Trophoblast cell (in vitro differentiated cells and primary cell): Measurements from ENCODE around the gene TSR1.

Experiments
- DNase-seq, 2 donors: peaks; one replicate each; pipeline ENCODE4 v3.0.0-alpha.2; 2016
- H2AFZ ChIP-seq: 2 replicates; pipeline ENCODE4 v1.6.1; 2013; ENCODE audit warnings: low read length, moderate library complexity, mild to moderate bottlenecking; ENCODE audit not compliant: insufficient read depth, poor library complexity
- H2AK5ac ChIP-seq: 2 replicates; pipeline ENCODE4 v1.6.1; 2013; ENCODE audit warnings: mild to moderate bottlenecking, low read length
- H2BK120ac ChIP-seq: 2 replicates; pipeline ENCODE4 v1.6.1; 2013; ENCODE audit warnings: low read length, mild to moderate bottlenecking, moderate library complexity; ENCODE audit not compliant: insufficient read depth, poor library complexity
- H2BK12ac ChIP-seq: 2 replicates; pipeline ENCODE4 v1.6.1; 2013; ENCODE audit warnings: mild to moderate bottlenecking, low read length, moderate library complexity
- H2BK5ac ChIP-seq: 2 replicates; pipeline ENCODE4 v1.6.1; 2013; ENCODE audit warnings: low read length, low read depth, moderate library complexity, mild to moderate bottlenecking; ENCODE audit not compliant: poor library complexity
- H3K14ac ChIP-seq: 2 replicates; pipeline ENCODE4 v1.6.1; 2013; ENCODE audit warnings: mild to moderate bottlenecking, low read length
- H3K18ac ChIP-seq: 2 replicates; pipeline ENCODE4 v1.6.1; 2013; ENCODE audit warnings: mild to moderate bottlenecking, low read length
- H3K23ac ChIP-seq: 2 replicates; pipeline ENCODE4 v1.6.1; 2013; ENCODE audit warnings: low read length
- H3K27ac ChIP-seq: 2 replicates; pipeline ENCODE4 v1.5.1; 2013; ENCODE audit warnings: low read depth, mild to moderate bottlenecking, inconsistent platforms, low read length, moderate library complexity
- H3K27me3 ChIP-seq: 2 replicates; pipeline ENCODE4 v1.6.1; 2013; ENCODE audit warnings: inconsistent platforms, mild to moderate bottlenecking, low read length, moderate library complexity; ENCODE audit not compliant: insufficient read depth
- H3K36me3 ChIP-seq, 2 experiments: 1 replicate in 1 of 2; 2 replicates in 1 of 2; pipeline ENCODE4 v1.6.1; 2013; ENCODE audit warnings: low read length in 2 of 2, mild to moderate bottlenecking in 2 of 2, moderate library complexity in 1 of 2; ENCODE audit not compliant: insufficient read depth in 2 of 2, control insufficient read depth in 1 of 2
- H3K4ac ChIP-seq: 2 replicates; pipeline ENCODE4 v1.6.1; 2013; ENCODE audit warnings: low read depth, mild to moderate bottlenecking, low read length, moderate library complexity
- H3K4me1 ChIP-seq, 2 experiments: 1 replicate in 1 of 2; 2 replicates in 1 of 2; pipeline ENCODE4 v1.6.1; 2013; ENCODE audit warnings: low read length in 2 of 2, mild to moderate bottlenecking in 2 of 2, moderate library complexity in 1 of 2; ENCODE audit not compliant: insufficient read depth in 2 of 2, control insufficient read depth in 1 of 2
- H3K4me2 ChIP-seq: 2 replicates; pipeline ENCODE4 v1.6.1; 2013; ENCODE audit warnings: inconsistent platforms, mild to moderate bottlenecking, low read length, moderate library complexity
- H3K4me3 ChIP-seq: 2 replicates; pipeline ENCODE4 v1.5.1; 2013; ENCODE audit warnings: mild to moderate bottlenecking, low read depth, low read length, inconsistent platforms
- H3K79me1 ChIP-seq: one replicate; pipeline ENCODE4 v1.6.1; 2013; ENCODE audit warnings: low read length
- H3K79me2 ChIP-seq: 2 replicates; pipeline ENCODE4 v1.6.1; 2013; ENCODE audit warnings: low read length, mild to moderate bottlenecking; ENCODE audit not compliant: control insufficient read depth, insufficient read depth, poor library complexity
- H3K9ac ChIP-seq: 2 replicates; pipeline ENCODE4 v1.6.1; 2013; ENCODE audit warnings: mild to moderate bottlenecking, low read length
- H3K9me3 ChIP-seq: 2 replicates; pipeline ENCODE4 v1.6.1; 2013; ENCODE audit warnings: low read depth, mild to moderate bottlenecking, control low read depth, inconsistent platforms, low read length; ENCODE audit not compliant: insufficient read depth
- H4K12ac ChIP-seq: 2 replicates; pipeline ENCODE4 v1.6.1; 2013; ENCODE audit warnings: low read depth, mild to moderate bottlenecking, low read length, moderate library complexity
- H4K8ac ChIP-seq: 2 replicates; pipeline ENCODE4 v1.6.1; 2013; ENCODE audit warnings: low read depth, mild to moderate bottlenecking, low read length, moderate library complexity
- H4K91ac ChIP-seq: one replicate; pipeline ENCODE4 v1.6.1; 2013; ENCODE audit warnings: low read depth, mild to moderate bottlenecking, low read length, moderate library complexity
- WGBS: extraction: QIAGEN DNeasy Blood & Tissue Kit; methylation state at CpG from one replicate; pipeline ENCODE4 v1.1.7; 2013; ENCODE audit warnings: missing lambda C conversion rate; ENCODE audit not compliant: insufficient read length, insufficient coverage; ENCODE audit errors: extremely low coverage; 5-methylcytosine and 5-hydroxymethylcytosine counted together

TSR1 gene

DNA sequence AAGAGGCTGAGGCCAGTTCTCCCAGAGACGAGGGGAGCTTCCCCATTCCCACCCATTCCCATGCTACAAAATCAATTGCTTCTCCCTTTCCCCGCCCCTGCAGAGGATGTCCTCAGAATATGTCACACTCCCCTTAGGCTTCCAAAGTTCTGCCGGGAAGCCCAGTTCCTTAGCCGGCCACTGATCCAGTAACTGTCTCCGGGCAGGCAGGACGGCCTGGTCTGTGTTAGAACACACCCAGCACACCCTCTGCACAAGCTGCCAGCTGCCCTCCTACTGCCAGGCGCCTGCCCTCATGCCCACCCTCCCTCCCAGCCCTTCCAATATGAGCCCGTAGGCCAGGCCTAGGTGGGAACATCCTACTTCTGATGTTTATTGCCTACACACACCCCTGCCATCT lies 32.1 kb upstream of the TSR1 start:
- Histone ChIP-seq H2AK5ac (no peak overlapping the region), H2AFZ (no peak overlapping the region), H3K79me2 (no peaks in the 10 kb centered on the region), H3K79me1 (no peaks in the 10 kb centered on the region), H4K8ac (no peak overlapping the region), H4K91ac (no peak overlapping the region), H3K4me2 (no peak overlapping the region), H3K9ac (no peak overlapping the region), H3K4me1 (no peaks in the 10 kb centered on the region), H4K12ac (no peak overlapping the region), H3K4me3 (no peak overlapping the region), H3K9me3 (peaks cover 3% of the 10 kb centered on the region), H3K27me3 (no peaks in the 10 kb centered on the region), H3K27ac (no peak overlapping the region), H3K36me3 (peaks cover 51 to 62% of the 10 kb centered on the region in 2 experiments), H3K4ac (no peak overlapping the region), H2BK120ac (no peak overlapping the region), H2BK12ac (no peak overlapping the region), H2BK5ac (no peak overlapping the region), H3K18ac (no peak overlapping the region), H3K14ac (no peak overlapping the region), H3K23ac (no peak overlapping the region)
- WGBS, result no CpG with 5 or more reads among the region's 8 CpGs
- no peak for DNase-seq

DNA sequence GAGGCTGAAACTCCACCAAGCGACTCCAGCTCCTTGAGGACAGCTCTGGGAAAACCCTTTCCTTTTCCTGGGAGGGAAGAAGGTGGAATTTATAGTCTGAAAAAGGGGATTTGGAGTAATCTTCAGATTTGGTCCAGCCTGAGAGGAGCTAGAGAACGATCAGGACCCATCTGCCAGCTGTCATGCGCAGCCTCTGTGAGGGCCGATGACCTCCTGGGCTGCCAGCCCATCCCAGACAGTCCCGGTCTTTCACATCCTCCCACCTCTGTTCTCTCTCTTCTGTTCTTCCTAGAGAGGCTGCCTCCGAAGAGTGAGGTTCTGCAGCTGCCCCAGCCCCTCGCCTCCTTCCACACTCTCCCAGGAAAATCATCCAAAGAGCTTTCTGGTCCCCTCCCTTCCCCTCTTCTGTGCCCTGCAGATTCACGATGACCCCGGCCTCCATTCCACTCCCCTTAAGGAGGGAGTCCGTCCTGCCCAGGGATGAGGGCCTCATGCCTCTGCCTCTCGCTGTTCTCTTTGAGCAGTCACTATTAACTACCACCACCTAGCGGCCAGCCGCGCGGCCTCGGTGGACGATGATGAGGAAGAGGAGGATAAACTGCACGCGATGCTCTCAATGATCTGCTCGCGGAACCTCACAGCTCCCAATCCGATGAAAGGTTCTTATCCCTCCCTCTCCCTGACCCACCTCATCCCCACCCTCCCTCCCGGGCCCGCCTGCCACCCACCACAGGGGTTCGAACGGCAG lies 30.7 kb upstream of the TSR1 start:
- Histone ChIP-seq H2AK5ac (no peak overlapping the region), H4K8ac (no peak overlapping the region), H2BK120ac (no peak overlapping the region), H3K4ac (no peak overlapping the region), H2AFZ (no peak overlapping the region), H3K27ac (no peak overlapping the region), H2BK5ac (no peak overlapping the region), H3K79me1 (no peaks in the 10 kb centered on the region), H3K36me3 (peaks cover 52 to 64% of the 10 kb centered on the region in 2 experiments), H4K12ac (no peak overlapping the region), H3K79me2 (no peaks in the 10 kb centered on the region), H3K27me3 (no peaks in the 10 kb centered on the region), H3K4me1 (no peaks in the 10 kb centered on the region), H3K9ac (no peak overlapping the region), H3K4me2 (no peak overlapping the region), H3K23ac (no peak overlapping the region), H3K4me3 (no peak overlapping the region), H4K91ac (no peak overlapping the region), H3K14ac (no peak overlapping the region), H3K9me3 (no peaks in the 10 kb centered on the region), H2BK12ac (no peak overlapping the region), H3K18ac (no peak overlapping the region)
- peak in 1 of 2 donors; percentile 28 for DNase-seq
- WGBS, result no CpG with 5 or more reads among the region's 26 CpGs

DNA sequence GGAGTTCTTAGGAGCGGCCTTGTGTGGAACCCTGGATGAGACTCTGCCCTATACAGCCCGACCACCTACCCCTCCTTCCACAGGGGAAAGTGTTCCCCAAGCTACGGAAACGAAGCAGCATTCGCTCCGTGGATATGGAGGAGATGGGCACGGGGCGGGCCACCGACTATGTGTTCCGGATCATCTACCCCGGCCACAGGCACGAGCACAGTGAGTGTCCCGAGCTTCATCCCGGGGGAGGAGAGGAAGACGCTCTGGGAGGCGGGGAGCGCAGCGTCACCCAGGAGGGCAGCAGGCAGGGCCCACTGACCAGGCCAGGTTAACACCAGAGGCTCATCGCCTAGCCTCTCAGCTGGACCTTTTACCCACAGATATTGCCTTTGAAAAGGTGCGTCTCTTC lies 28.9 kb upstream of the TSR1 start:
- Histone ChIP-seq H3K27me3 (no peaks in the 10 kb centered on the region), H4K8ac (no peak overlapping the region), H2BK5ac (no peak overlapping the region), H3K36me3 (peaks cover 60 to 63% of the 10 kb centered on the region in 2 experiments), H3K79me2 (no peaks in the 10 kb centered on the region), H3K4ac (no peak overlapping the region), H3K14ac (no peak overlapping the region), H2BK12ac (no peak overlapping the region), H3K4me1 (no peaks in the 10 kb centered on the region), H3K27ac (no peak overlapping the region), H4K91ac (no peak overlapping the region), H3K4me2 (no peak overlapping the region), H2AFZ (no peak overlapping the region), H3K79me1 (no peaks in the 10 kb centered on the region), H3K9me3 (peaks cover 1% of the 10 kb centered on the region), H2AK5ac (no peak overlapping the region), H3K4me3 (no peak overlapping the region), H3K9ac (no peak overlapping the region), H2BK120ac (no peak overlapping the region), H4K12ac (no peak overlapping the region), H3K18ac (no peak overlapping the region), H3K23ac (no peak overlapping the region)
- no CpG with 5 or more reads among the region's 20 CpGs for WGBS
- DNase-seq, result no peak

DNA sequence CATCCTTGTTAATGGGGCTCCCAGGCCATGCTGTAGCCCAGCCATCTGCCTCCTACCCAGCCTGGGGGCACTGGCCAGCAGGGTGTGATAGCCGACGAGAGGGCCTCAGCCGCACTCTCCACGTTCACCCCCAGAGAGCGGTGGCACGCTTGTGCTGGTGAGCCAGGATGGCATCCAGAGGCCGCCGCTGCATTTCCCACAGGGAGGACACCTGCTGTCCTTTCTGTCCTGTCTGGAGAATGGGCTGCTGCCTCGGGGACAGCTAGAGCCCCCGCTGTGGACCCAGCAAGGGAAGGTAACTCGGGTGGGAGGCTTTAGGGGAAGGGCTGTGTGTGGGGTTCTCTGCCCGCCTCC lies 28.5 kb upstream of the TSR1 start:
- WGBS, result no CpG with 5 or more reads among the region's 12 CpGs
- Histone ChIP-seq H2BK5ac (no peak overlapping the region), H3K18ac (no peak overlapping the region), H4K91ac (no peak overlapping the region), H3K79me1 (no peaks in the 10 kb centered on the region), H3K9ac (no peak overlapping the region), H2BK12ac (no peak overlapping the region), H3K14ac (no peak overlapping the region), H3K4me2 (no peak overlapping the region), H3K4me3 (no peak overlapping the region), H3K4ac (no peak overlapping the region), H3K79me2 (no peaks in the 10 kb centered on the region), H4K8ac (no peak overlapping the region), H2BK120ac (no peak overlapping the region), H3K23ac (no peak overlapping the region), H3K4me1 (no peaks in the 10 kb centered on the region), H2AFZ (no peak overlapping the region), H4K12ac (no peak overlapping the region), H3K27ac (no peak overlapping the region), H3K9me3 (peaks cover 1% of the 10 kb centered on the region), H2AK5ac (no peak overlapping the region), H3K36me3 (peaks cover 56 to 65% of the 10 kb centered on the region in 2 experiments), H3K27me3 (no peaks in the 10 kb centered on the region)
- no peak for DNase-seq
